Peyer's patch (tissue), 4 donors: ENCODE measurements around the gene MYT1. TPM values are rescaled to one million over a fixed set of nuclear protein-coding genes. Genes with fewer than 3 reads are reported as not detected.
A peak's percentile ranks its signal among the peaks of the same experiment; 100 is the strongest.

Experiments used
- DNase-seq, 3 donors: peaks; one replicate each; pipeline ENCODE4 v3.0.0-alpha.2; 2017 to 2019
- H3K27ac ChIP-seq, 4 donors: fragments of 200-600 bp; sonication (generic); one replicate each; pipeline ENCODE4 v1.5.1; 2016 to 2019
- H3K27me3 ChIP-seq, 2 donors: fragments of 200-600 bp; sonication (generic); one replicate each; pipeline ENCODE4 v1.5.1; 2019
- H3K36me3 ChIP-seq, 3 donors: fragments of 200-600 bp; sonication (generic); one replicate each; pipeline ENCODE4 v1.5.1; 2016 to 2019
- H3K4me1 ChIP-seq, 4 donors: fragments of 200-600 bp; sonication (generic); one replicate each; pipeline ENCODE4 v1.5.1; 2016 to 2019
- H3K4me3 ChIP-seq, 4 donors: fragments of 200-600 bp; sonication (generic); 1 replicate in 3 of 4; 2 replicates in 1 of 4; pipeline ENCODE4 v1.5.1; 2016 to 2019; ENCODE audit warnings: mild to moderate bottlenecking in 1 of 4
- H3K9me3 ChIP-seq, 4 donors: fragments of 200-600 bp; sonication (generic); one replicate each; pipeline ENCODE4 v1.5.1; 2016 to 2019; ENCODE audit warnings: mild to moderate bottlenecking in 1 of 4
- CTCF ChIP-seq, 6 experiments: fragments of 450-650 bp in 4 of 6; fragments of 200-600 bp in 2 of 6; sonication (generic) in 1 of 6; IDR thresholded peaks; one replicate each; pipeline ENCODE4 v1.5.1; 2017 to 2019; ENCODE audit warnings: antibody characterized with exemption in 6 of 6, mild to moderate bottlenecking in 3 of 6, moderate library complexity in 1 of 6
- POLR2A ChIP-seq, 2 donors: fragments of 450-650 bp; IDR thresholded peaks; one replicate each; pipeline ENCODE4 v1.5.1; 2017; ENCODE audit warnings: antibody characterized with exemption in 2 of 2, mild to moderate bottlenecking in 2 of 2, moderate library complexity in 2 of 2
- total RNA-seq, 4 donors: library from RNA; depleted of rRNA; stranded (reverse); fragments of >200 nt; gene quantifications; one replicate each; pipeline ENCODE4 v1.1.0, GENCODE V29; 2016

Gene MYT1
- total RNA-seq, 4 donors from 2014 or later: 0.18 to 0.83 TPM; not detected in 2

- peak in 1 of 3 donors; percentile 36 for DNase-seq
- H3K27me3 ChIP-seq: no peaks in the 10 kb centered on the region
- H3K36me3 ChIP-seq: no peaks in the 10 kb centered on the region
- no peak overlapping the region for H3K4me3 ChIP-seq
- no peak overlapping the region for H3K27ac ChIP-seq
- no peak for TF ChIP-seq POLR2A (IDR thresholded peaks at IDR 0.05)
- no peak for TF ChIP-seq CTCF (IDR thresholded peaks at IDR 0.05)
- H3K9me3 ChIP-seq: no peaks in the 10 kb centered on the region
- no peaks in the 10 kb centered on the region for H3K4me1 ChIP-seq
Observed at GRCh38 chr20:64244870-64245603, 80.8 kb downstream of the MYT1 start.

GRCh38 chr20:64245746-64246595 is 81.7 kb downstream of the MYT1 start:
- TF ChIP-seq CTCF (IDR thresholded peaks at IDR 0.05) (no peak), POLR2A (IDR thresholded peaks at IDR 0.05) (no peak)

GRCh38 chr20:64246616-64247306 is 82.5 kb downstream of the MYT1 start:
- Histone ChIP-seq H3K4me3 (no peak overlapping the region), H3K27me3 (no peaks in the 10 kb centered on the region), H3K27ac (no peak overlapping the region), H3K36me3 (no peaks in the 10 kb centered on the region), H3K9me3 (no peaks in the 10 kb centered on the region), H3K4me1 (no peaks in the 10 kb centered on the region)
- no peak for TF ChIP-seq POLR2A (IDR thresholded peaks at IDR 0.05)
- DNase-seq: peak in 1 of 3 donors; percentile 26

More at GRCh38 chr20:64245746-64246595, 81.7 kb downstream of the MYT1 start:
- no peaks in the 10 kb centered on the region for H3K9me3 ChIP-seq
- DNase-seq: peak in 1 of 3 donors; percentile 13
- H3K36me3 ChIP-seq: no peaks in the 10 kb centered on the region
- H3K4me1 ChIP-seq: no peaks in the 10 kb centered on the region
- no peak overlapping the region for H3K4me3 ChIP-seq
- H3K27ac ChIP-seq: no peak overlapping the region
- H3K27me3 ChIP-seq: no peaks in the 10 kb centered on the region

GRCh38 chr20:64247307-64247618 is 83.0 kb downstream of the MYT1 start:
- H3K27ac ChIP-seq: no peak overlapping the region
- DNase-seq: peak in 1 of 3 donors; percentile 22
- no peaks in the 10 kb centered on the region for H3K9me3 ChIP-seq
- no peak overlapping the region for H3K4me3 ChIP-seq
- no peaks in the 10 kb centered on the region for H3K4me1 ChIP-seq
- H3K36me3 ChIP-seq: no peaks in the 10 kb centered on the region
- H3K27me3 ChIP-seq: no peaks in the 10 kb centered on the region
- no peak for TF ChIP-seq POLR2A (IDR thresholded peaks at IDR 0.05)
- TF ChIP-seq CTCF (IDR thresholded peaks at IDR 0.05): no peak

- no peaks in the 10 kb centered on the region for H3K9me3 ChIP-seq
- no peaks in the 10 kb centered on the region for H3K27me3 ChIP-seq
- peak in 1 of 3 donors; percentile 39 for DNase-seq
- no peaks in the 10 kb centered on the region for H3K4me1 ChIP-seq
- H3K27ac ChIP-seq: no peak overlapping the region
- TF ChIP-seq CTCF (IDR thresholded peaks at IDR 0.05) (no peak), POLR2A (IDR thresholded peaks at IDR 0.05) (no peak)
- no peak overlapping the region for H3K4me3 ChIP-seq
- H3K36me3 ChIP-seq: no peaks in the 10 kb centered on the region
Observed at GRCh38 chr20:64247970-64248841, 84.0 kb downstream of the MYT1 start.
